Activated naive CD4-positive, alpha-beta T cell treated with anti-CD3 and anti-CD28 coated beads, Interleukin-2, amount 10 ng/mL, durations not matched to agents 7 days and 5 days (primary cell): ENCODE results near the gene POLDIP3.

ENCODE experiments used
- CTCF ChIA-PET: fragments of 350-600 bp; sonication (Branson Sonifier 250); formaldehyde crosslinking; loops from one replicate; lab custom pipeline; 2021; ENCODE audit warnings: antibody characterized with exemption; lab: Charles Lee
- DNase-seq: peaks from one replicate; pipeline ENCODE4 v3.0.0-alpha.2; 2020
- H3K27ac Mint-ChIP-seq: one replicate; pipeline ENCODE4 v1.8.0; 2021; ENCODE audit warnings: mild to moderate bottlenecking, moderate library complexity, mixed read lengths
- H3K27me3 Mint-ChIP-seq: one replicate; pipeline ENCODE4 v1.8.0; 2021; ENCODE audit warnings: mild to moderate bottlenecking, mixed read lengths
- H3K36me3 Mint-ChIP-seq: one replicate; pipeline ENCODE4 v1.8.0; 2021; ENCODE audit warnings: mixed read lengths
- H3K4me1 Mint-ChIP-seq: one replicate; pipeline ENCODE4 v1.8.0; 2021; ENCODE audit warnings: mixed read lengths
- H3K4me3 Mint-ChIP-seq: one replicate; pipeline ENCODE4 v1.8.0; 2021; ENCODE audit warnings: mild to moderate bottlenecking, moderate library complexity, mixed read lengths
- H3K9me3 Mint-ChIP-seq: one replicate; pipeline ENCODE4 v1.8.0; 2021; ENCODE audit warnings: mixed read lengths

POLDIP3 gene

GRCh38 chr22:42614312-42615091 is at the start of gene POLDIP3:
TSS of gene POLDIP3 (minus strand) at chr22:42614883. CDS start at chr22:42614857, 26 bp downstream.
- Mint-ChIP-seq H3K36me3 (peaks cover 26% of the 10 kb centered on the region), H3K27me3 (peaks cover 4% of the 10 kb centered on the region), H3K9me3 (no peaks in the 10 kb centered on the region), H3K27ac (peak within 1 kb of the TSS; percentile 100), H3K4me3 (peak within 1 kb of the TSS; percentile 94), H3K4me1 (peaks cover 61% of the 10 kb centered on the region)
- DNase-seq, result peak; percentile 99
- CTCF ChIA-PET, result interaction anchor here (1.4 kb wide), 1 partner anchor 171 kb away, joined by 4 read pairs; no protein-coding TSS in a partner anchor

GRCh38 chr22:42661985-42662831 is 47.5 kb upstream of the POLDIP3 start:
- Mint-ChIP-seq H3K27me3 (peaks cover 65% of the 10 kb centered on the region), H3K4me3 (peak overlapping the region; percentile 41), H3K9me3 (no peaks in the 10 kb centered on the region), H3K36me3 (no peaks in the 10 kb centered on the region), H3K4me1 (no peaks in the 10 kb centered on the region), H3K27ac (no peak overlapping the region)
- peak; percentile 86 for DNase-seq
- CTCF ChIA-PET, result interaction anchor here (0.5 to 1.8 kb wide), 2 partner anchors 8 to 214 kb away, joined by 3 to 4 read pairs; no protein-coding TSS in a partner anchor

- DNase-seq, result no peak
- no peak overlapping the region for H3K4me3 Mint-ChIP-seq
- H3K4me1 Mint-ChIP-seq, result no peaks in the 10 kb centered on the region
- H3K9me3 Mint-ChIP-seq, result no peaks in the 10 kb centered on the region
- peaks cover 49% of the 10 kb centered on the region for H3K27me3 Mint-ChIP-seq
- no peak overlapping the region for H3K27ac Mint-ChIP-seq
- H3K36me3 Mint-ChIP-seq, result no peaks in the 10 kb centered on the region
- CTCF ChIA-PET, result no interaction called here
Observed at GRCh38 chr22:42656578-42656977, 41.9 kb upstream of the POLDIP3 start.

- H3K4me3 Mint-ChIP-seq, result no peak overlapping the region
- CTCF ChIA-PET, result no interaction called here
- no peaks in the 10 kb centered on the region for H3K9me3 Mint-ChIP-seq
- no peaks in the 10 kb centered on the region for H3K4me1 Mint-ChIP-seq
- no peak for DNase-seq
- H3K36me3 Mint-ChIP-seq, result no peaks in the 10 kb centered on the region
- H3K27ac Mint-ChIP-seq, result no peak overlapping the region
- peaks cover 51% of the 10 kb centered on the region for H3K27me3 Mint-ChIP-seq
Observed at GRCh38 chr22:42655693-42656092, 41.0 kb upstream of the POLDIP3 start.

- Mint-ChIP-seq H3K27ac (no peak overlapping the region), H3K9me3 (no peaks in the 10 kb centered on the region), H3K36me3 (no peaks in the 10 kb centered on the region), H3K27me3 (peaks cover 41% of the 10 kb centered on the region), H3K4me3 (no peak overlapping the region), H3K4me1 (peaks cover 3% of the 10 kb centered on the region)
- CTCF ChIA-PET, result interaction anchor here (1.0 kb wide), 1 partner anchor 9 kb away, joined by 4 read pairs; no protein-coding TSS in a partner anchor
- DNase-seq, result no peak
Observed at GRCh38 chr22:42654436-42655073, 39.9 kb upstream of the POLDIP3 start.

GRCh38 chr22:42653999-42654398 is 39.3 kb upstream of the POLDIP3 start:
- H3K9me3 Mint-ChIP-seq, result no peaks in the 10 kb centered on the region
- H3K27ac Mint-ChIP-seq, result no peak overlapping the region
- H3K36me3 Mint-ChIP-seq, result no peaks in the 10 kb centered on the region
- peaks cover 3% of the 10 kb centered on the region for H3K4me1 Mint-ChIP-seq
- DNase-seq, result no peak
- peaks cover 38% of the 10 kb centered on the region for H3K27me3 Mint-ChIP-seq
- H3K4me3 Mint-ChIP-seq, result no peak overlapping the region
- CTCF ChIA-PET, result interaction anchor here (0.6 to 1.0 kb wide), 2 partner anchors 9 to 445 kb away, joined by 4 read pairs; no protein-coding TSS in a partner anchor

GRCh38 chr22:42651134-42651533 is 36.5 kb upstream of the POLDIP3 start:
- no peak for DNase-seq
- CTCF ChIA-PET, result no interaction called here
- Mint-ChIP-seq H3K9me3 (no peaks in the 10 kb centered on the region), H3K27ac (no peak overlapping the region), H3K27me3 (peaks cover 27% of the 10 kb centered on the region), H3K4me1 (peaks cover 20% of the 10 kb centered on the region), H3K4me3 (peak overlapping the region; percentile 36), H3K36me3 (no peaks in the 10 kb centered on the region)

- Mint-ChIP-seq H3K9me3 (no peaks in the 10 kb centered on the region), H3K36me3 (no peaks in the 10 kb centered on the region), H3K4me3 (peak within 1 kb of the TSS; percentile 94), H3K27ac (peak within 1 kb of the TSS; percentile 94), H3K27me3 (peaks cover 16% of the 10 kb centered on the region), H3K4me1 (peaks cover 29% of the 10 kb centered on the region)
- CTCF ChIA-PET, result interaction anchor here (1.6 kb wide), 1 partner anchor 11 kb away, joined by 5 read pairs; no protein-coding TSS in a partner anchor
- peak; percentile 86 for DNase-seq
Observed at GRCh38 chr22:42649246-42650099, 34.8 kb upstream of the POLDIP3 start, which contains the start of gene CYB5R3. TSS of gene CYB5R3 (minus strand) at chr22:42649392. CDS start at chr22:42649315, 77 bp downstream.

GRCh38 chr22:42648368-42649245 is 33.9 kb upstream of the POLDIP3 start:
- CTCF ChIA-PET, result no interaction called here
- Mint-ChIP-seq H3K27ac (peak overlapping the region; percentile 94), H3K27me3 (peaks cover 15% of the 10 kb centered on the region), H3K36me3 (no peaks in the 10 kb centered on the region), H3K9me3 (no peaks in the 10 kb centered on the region), H3K4me3 (peak overlapping the region; percentile 94), H3K4me1 (peaks cover 33% of the 10 kb centered on the region)
- DNase-seq, result peak; percentile 63

- no peaks in the 10 kb centered on the region for H3K9me3 Mint-ChIP-seq
- peaks cover 14% of the 10 kb centered on the region for H3K27me3 Mint-ChIP-seq
- H3K4me3 Mint-ChIP-seq, result peak overlapping the region; percentile 94
- H3K4me1 Mint-ChIP-seq, result peaks cover 33% of the 10 kb centered on the region
- H3K36me3 Mint-ChIP-seq, result no peaks in the 10 kb centered on the region
- DNase-seq, result no peak
- CTCF ChIA-PET, result no interaction called here
- H3K27ac Mint-ChIP-seq, result peak overlapping the region; percentile 94
Observed at GRCh38 chr22:42648017-42648367, 33.3 kb upstream of the POLDIP3 start.

GRCh38 chr22:42646569-42647525 is 32.2 kb upstream of the POLDIP3 start:
- peak overlapping the region; percentile 33 for H3K27ac Mint-ChIP-seq
- H3K4me1 Mint-ChIP-seq, result peaks cover 33% of the 10 kb centered on the region
- H3K36me3 Mint-ChIP-seq, result no peaks in the 10 kb centered on the region
- peak overlapping the region; percentile 94 for H3K4me3 Mint-ChIP-seq
- DNase-seq, result no peak
- H3K27me3 Mint-ChIP-seq, result peaks cover 7% of the 10 kb centered on the region
- CTCF ChIA-PET, result interaction anchor here (0.7 kb wide), 1 partner anchor 247 kb away, joined by 3 read pairs; no protein-coding TSS in a partner anchor
- no peaks in the 10 kb centered on the region for H3K9me3 Mint-ChIP-seq
